C4-2B (cell line): Measurements from ENCODE around the gene CASKIN1.
"Not testable (repeated sequence)": the region's sequence is repeated elsewhere in the genome, so short reads cannot be mapped to it uniquely, and the experiment has no call there.

Experiments used
- H3K27ac ChIP-seq: fragments of 450-650 bp; 2 replicates; pipeline ENCODE4 v1.5.1; 2017
- CTCF ChIP-seq: fragments of 450-650 bp; conservative IDR thresholded peaks from 2 replicates; pipeline ENCODE4 v1.5.1; 2017; ENCODE audit warnings: mild to moderate bottlenecking
- ZFX ChIP-seq: fragments of 450-650 bp; IDR thresholded peaks from 2 replicates; pipeline ENCODE4 v1.6.1; 2017

CASKIN1 gene

GRCh38 chr16:2196162-2196980, at the start of gene CASKIN1:
Gene CASKIN1, minus strand, starts transcription at chr16:2196605. Its CDS starts 173 bp downstream, at chr16:2196432.
- H3K27ac ChIP-seq, result no peak within 1 kb of the TSS
- TF ChIP-seq ZFX (no peak), CTCF (no peak)

- no peak for TF ChIP-seq CTCF
- no peak for TF ChIP-seq ZFX
- H3K27ac ChIP-seq, result no peak overlapping the region
Observed at GRCh38 chr16:2244926-2245795, 48.8 kb upstream of the CASKIN1 start.

- H3K27ac ChIP-seq, result no peak overlapping the region
- TF ChIP-seq ZFX (no peak), CTCF (no peak)
Observed at GRCh38 chr16:2244301-2244700, 47.9 kb upstream of the CASKIN1 start.

- H3K27ac ChIP-seq, result no peak overlapping the region
- TF ChIP-seq CTCF (no peak), ZFX (no peak)
Observed at GRCh38 chr16:2243781-2244180, 47.4 kb upstream of the CASKIN1 start.

DNA sequence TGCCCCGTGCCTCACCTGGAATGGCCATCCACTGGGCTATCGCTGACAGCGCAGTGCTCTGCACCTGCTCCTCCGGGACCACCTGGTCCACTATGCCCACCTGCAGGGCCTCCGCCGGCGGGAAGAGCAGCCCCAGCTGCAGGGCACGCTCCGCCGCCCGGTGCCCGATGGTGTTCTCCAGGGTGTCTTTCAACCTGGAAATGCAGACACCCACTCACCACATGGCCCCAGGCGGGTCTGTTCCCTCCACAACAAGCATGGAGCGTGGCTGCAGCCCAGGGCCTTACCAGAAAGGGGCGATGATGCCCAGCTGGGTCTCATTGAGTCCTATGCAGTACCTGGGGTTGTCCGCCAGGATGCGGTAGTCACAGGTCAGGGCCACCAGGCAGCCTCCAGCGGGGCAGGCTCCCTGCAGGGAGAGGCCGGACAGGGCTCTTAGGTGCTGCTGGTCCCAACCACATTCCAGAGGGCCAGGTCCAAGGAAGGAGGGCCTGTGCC, 46.7 kb upstream of the CASKIN1 start:
- no peak for TF ChIP-seq ZFX
- no peak for TF ChIP-seq CTCF
- H3K27ac ChIP-seq, result no peak overlapping the region

- H3K27ac ChIP-seq, result no peak overlapping the region
- TF ChIP-seq CTCF (no peak), ZFX (no peak)
Observed at GRCh38 chr16:2242598-2242997, 46.2 kb upstream of the CASKIN1 start.

DNA sequence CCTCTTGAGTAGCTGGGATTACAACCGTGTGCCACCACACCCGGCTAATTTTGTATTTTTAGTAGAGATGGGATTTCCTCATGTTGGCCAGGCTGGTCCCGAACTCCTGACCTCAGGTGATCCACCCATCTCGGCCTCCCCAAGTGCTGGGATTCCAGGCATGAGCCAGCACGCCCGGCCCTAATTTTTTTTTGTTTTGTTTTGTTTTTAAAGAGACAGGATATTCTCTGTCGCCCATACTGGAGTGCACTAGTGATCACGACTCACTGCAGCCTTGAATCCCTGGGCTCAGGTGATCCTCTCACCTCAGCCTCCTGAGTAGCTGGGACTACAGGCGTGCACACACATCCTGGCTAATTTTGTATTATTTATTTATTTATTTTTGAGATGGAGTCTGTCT, 43.9 kb upstream of the CASKIN1 start:
- not testable (repeated sequence) for H3K27ac ChIP-seq
